ENCODE measurements around the gene HMGXB3.
"Not testable (repeated sequence)": the region's sequence is repeated elsewhere in the genome, so short reads cannot be mapped to it uniquely, and the experiment has no call there.

HMGXB3 gene

DNA sequence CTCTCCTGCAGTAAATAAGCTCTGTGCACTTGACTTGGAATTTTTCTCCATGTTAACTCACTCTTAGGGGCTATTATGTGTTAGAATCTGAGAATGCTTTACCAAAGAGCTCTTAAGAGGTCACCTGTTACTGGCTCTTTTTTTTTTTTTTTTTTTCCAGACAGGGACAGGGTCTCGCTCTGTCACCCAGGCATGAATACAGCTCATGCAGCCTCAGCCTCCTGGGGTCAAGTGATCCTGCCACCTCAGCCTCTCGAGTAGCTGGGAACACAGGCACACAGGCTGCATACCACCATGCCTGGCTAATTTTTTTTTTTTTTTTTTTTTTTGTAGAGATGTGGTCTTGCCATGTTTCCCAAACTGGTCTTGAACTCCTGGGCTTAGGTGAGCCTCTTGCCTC lies 22.1 kb downstream of the HMGXB3 start:
- no peak for DNase-seq

DNA sequence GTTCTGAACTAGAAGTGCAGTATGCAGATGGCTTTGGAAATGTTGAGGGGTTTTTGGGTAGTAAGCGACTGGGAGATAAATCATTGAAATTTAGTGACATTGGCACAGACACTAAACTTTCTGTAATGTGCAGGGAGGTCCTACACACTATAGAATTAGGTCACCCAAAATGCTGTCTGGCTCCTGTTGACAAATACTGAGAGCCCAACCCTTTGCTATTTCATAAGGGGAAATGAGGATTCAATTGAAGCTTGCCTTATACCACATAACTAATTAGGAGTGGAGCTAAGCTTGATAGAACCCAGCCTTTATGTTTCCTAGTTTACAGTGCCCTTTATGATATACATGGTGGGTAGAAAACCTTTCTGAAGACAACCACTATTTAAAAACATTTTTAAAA lies 22.6 kb downstream of the HMGXB3 start:
- no peak for DNase-seq

DNA sequence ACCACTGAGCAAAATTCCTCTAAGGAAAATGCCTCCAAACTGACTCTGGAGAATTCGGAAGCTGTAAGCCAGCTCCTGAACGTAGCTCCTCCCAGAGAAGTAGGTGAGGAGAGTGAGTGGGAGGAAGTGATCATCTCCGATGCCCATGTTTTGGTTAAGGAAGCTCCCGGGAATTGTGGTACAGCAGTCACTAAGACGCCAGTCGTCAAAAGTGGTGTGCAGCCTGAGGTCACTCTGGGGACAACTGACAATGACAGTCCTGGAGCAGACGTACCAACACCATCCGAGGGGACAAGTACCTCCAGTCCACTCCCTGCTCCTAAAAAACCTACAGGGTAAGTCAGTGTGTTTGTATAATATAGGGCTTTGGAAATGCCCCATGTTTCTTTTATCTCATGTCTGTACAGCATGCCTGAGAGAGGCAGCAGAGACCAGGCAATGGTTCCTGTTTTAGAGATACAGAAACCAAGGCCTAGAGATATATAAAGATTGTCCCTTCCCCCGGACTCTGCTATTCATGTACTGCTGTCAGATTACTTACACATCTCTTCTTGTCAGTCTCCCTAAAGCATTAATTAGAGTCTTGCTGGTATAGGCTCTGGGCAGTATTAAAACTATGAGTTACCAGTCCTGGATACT lies 23.9 kb downstream of the HMGXB3 start:
- DNase-seq, result no peak

DNA sequence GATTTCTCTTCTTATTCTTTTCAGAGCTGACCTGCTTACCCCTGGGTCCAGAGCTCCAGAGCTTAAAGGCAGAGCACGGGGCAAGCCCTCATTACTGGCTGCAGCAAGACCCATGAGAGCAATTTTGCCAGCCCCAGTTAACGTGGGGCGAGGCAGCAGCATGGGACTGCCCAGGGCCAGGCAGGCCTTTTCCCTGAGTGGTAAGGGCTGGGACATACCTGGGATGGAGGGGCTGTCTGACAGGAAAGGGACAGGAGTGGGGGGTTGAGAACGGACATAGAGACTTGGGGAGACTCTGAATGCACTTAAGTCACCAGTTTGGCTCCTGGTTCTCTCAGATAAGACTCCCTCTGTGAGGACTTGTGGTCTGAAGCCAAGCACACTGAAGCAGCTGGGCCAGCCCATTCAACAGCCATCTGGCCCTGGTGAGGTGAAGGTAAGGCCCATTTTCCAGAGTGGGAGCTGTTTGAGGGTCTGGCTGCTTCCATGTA lies 26.2 kb downstream of the HMGXB3 start:
- no peak for DNase-seq

DNA sequence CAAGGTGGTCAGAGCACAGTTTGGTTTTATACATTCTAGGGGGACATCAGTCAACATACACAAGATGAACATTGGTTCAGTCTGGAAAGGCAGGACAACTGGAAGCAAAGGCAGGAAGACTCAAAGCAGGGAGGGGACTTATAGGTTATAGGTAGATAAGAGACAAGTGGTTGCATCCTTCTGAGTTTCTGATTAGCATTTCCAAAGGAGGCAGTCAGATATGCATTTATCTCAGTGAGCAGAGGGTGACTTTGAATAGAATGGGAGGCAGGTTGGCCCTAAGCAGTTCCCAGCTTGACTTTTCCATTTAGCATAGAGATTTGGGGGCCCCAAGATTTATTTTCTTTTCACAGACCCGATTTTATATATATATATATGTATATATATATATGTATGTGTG lies 27.5 kb downstream of the HMGXB3 start:
- not testable (repeated sequence) for DNase-seq

DNA sequence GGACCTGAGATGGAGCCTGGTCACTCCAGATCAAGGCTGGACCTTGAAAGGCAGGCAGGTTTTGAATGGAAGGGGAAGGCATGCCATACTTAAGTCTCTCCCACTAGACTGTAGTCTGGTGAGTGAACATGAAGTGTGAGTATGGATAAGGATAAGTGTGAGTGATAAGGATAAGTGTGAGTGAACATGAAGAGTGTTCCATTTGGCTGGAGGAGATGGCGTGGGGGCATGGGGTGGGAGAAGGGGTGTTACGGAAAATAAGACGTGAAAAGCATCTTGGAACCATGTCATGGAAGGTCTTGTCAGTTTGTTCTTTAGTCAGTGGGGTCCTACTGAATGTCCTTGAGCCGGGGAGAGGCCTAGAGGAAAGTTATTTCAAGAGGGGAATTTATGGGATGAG lies 32.8 kb downstream of the HMGXB3 start:
- no peak for DNase-seq

DNA sequence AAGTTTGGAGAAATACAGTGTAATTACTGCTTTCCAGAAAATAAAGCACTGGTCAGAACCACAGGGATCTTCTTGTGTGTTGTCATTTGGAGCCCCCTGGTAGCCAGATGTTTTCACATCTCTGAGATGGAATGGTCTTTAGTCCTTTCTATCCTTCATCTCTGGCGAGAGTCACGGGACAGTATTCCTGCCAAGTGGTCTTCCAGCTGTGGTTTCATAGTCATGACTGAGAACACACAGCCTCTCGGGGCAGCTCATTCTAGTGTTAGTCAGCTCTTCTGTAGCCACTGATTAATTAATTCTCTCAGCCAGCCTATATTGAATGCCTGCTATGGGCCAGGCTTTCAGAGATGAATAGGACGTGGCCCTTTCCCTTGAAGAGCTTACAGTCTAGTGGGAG lies 34.1 kb downstream of the HMGXB3 start:
- DNase-seq, result no peak

DNA sequence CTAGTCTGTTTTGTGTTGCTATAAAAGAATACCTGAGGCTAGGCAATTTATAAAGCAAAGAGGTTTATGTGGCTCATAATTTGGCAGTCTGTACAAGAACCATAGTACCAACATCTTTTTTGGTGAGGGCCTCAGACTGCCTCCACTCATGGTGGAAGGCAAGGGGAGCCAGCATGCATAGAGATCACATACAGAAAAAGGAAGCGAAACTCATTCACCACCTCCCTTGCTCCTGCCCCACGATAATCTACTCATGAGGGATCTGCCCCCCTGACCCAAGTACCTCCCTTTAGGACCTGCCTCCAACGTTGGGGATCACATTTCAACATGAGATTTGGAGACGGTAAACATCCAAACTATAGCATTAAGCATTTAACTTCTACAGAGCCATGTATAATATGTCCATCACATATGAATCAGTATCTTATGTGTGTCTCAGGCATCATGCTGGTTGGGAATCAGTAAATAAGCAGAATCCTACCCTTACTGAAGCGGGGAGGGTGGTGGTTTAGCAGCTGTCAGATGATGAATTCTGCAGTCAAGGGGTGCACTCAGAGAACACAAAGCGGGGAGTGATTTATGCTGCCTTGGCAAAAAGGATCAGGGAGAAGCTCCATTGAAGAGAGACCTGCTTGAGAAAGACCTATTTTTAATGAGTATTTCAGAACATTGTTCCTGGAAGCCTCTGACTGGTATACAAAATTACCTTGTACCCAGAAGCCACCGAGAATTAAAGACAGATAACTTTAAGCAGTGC lies 34.8 kb downstream of the HMGXB3 start:
- no peak for DNase-seq

DNA sequence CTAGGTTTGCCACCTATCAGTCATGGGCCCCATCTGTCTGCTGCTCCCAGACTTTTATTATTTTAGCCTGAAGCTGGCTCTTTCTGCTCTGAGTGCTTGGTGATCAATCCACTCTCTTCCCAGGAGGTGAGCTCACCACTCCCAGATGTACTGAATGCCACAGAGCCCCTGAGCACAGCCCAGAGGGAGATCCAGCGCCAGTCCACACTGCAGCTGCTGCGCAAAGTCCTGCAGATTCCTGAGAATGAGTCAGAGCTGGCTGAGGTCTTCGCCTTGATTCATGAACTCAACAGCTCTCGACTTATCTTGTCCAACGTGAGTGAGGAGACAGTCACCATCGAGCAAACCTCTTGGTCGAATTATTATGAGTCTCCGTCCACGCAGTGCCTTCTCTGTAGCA lies 36.0 kb downstream of the HMGXB3 start:
- DNase-seq, result no peak

DNA sequence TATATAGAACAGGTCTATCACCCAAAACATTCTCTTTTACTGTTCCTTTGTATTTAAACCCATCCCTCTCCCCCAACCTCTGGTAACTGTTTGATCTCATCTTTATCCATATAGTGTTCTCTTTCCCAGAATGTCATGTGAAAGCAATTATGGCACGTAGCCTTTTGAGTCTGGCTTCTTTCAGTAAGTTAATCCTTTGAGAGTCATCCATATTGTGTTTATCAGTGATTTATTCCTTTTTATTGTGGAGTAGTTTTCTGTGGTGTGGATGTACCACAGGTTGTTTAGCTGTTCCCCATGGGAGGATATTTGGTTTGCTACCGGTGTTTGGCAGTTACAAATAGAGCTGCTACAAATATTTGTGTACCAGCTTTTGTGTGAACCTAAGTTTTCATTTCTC lies 38.0 kb downstream of the HMGXB3 start:
- no peak for DNase-seq

DNA sequence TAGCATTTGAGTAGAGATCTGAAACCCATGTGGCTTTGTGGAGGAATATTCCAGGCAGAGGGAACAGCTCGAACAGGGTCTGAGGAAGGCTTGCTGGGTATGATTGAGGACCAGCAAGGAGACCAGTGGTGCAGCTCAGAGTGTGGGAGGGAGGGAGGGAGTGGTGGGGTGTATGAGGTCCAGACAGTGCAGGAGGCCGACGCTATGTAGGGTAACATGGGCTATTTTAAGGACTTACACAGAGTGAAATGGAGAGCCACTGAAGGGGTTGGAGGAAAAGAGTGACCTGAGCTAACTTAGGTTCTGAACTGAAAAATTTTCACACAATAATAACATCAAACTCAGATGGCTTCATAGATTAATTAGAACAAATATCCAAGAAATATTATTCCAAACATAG lies 41.9 kb downstream of the HMGXB3 start:
- DNase-seq, result no peak

DNA sequence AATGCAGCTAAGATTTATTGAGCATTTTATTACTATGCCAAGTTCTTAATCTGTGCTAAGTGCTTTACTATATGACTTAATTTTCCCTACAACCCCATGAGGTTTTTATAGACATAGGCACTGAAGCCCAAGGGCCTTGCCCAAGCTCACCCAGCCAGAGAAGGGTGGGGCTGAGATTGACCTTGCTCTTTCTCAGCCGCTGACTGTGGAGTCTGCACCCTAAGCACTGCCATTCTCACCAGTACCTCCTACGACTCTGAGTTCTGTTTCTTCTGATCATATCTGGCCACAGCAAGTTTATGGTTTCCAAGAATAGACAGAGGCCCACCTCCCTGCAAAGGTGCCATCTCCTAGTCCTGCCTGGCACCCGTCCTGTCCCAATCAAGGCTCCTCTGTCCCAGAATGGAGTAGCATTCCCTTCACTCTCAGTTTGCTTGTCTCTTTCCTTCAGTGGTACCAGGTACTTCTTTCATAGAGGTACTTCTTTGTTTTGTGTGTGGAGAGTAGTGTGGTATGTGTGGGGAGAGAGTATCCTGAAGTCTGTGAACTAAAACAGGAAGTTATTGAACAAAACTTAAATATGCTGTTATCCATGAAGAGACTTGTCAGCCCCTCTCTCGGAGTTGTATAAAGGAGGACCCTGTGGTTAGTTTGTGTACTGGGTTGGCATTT lies 43.3 kb downstream of the HMGXB3 start:
- no peak for DNase-seq

DNA sequence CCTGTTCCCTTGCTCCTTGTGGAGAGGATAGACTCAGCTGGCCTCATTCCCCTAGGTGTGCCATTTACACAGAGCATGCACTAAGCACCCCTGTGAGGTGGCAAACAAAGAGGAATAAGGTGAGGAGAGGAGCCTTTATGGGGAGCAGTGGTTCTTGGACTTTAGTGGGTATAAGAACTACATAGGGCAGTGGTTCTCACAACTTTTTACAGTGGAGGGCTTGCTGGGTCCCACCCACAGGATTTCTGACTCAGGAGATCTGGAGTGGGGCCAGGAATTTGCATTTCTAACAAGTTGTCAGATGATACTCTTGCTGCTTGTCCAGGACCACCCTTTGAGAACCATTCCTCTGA lies 43.8 kb downstream of the HMGXB3 start:
- no peak for DNase-seq

DNA sequence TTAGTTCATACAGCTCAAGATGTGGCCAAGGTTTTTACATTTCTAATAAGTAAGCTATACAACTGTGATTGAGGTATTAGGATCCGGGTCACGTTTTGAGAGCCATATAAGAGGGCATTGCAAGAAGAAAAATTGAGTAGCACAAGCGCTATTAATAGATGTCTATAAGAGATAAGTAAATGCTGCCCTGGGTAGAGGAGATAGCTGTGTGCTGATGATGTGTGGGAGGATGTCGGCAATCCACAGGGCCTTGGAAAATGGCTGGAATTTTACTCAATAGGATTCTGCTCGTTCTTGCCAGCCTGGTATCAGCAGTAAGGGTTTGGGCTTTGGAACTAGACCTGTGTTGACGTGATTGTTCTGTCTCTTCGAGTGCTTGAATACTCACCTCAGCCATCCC lies 44.2 kb downstream of the HMGXB3 start:
- no peak for DNase-seq

DNA sequence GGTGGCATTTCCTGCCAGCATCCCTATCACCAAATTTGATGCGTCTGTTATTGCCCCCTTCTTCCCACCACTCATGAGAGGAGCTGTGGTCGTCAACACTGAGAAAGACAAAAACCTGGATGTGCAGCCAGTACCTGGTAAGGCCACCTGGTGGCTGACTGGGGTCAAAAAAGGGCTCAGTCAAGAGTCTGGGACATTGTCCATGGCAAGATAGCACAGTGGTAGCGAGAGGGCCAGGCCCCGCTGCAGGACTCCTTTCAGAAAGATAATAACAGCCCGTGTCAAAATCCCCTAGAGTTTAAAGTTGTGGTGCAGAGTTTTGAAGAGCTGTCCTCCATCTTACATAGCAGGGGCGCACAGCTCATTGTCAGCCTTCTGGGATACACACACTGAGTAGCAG lies 45.0 kb downstream of the HMGXB3 start:
- DNase-seq, result no peak

DNA sequence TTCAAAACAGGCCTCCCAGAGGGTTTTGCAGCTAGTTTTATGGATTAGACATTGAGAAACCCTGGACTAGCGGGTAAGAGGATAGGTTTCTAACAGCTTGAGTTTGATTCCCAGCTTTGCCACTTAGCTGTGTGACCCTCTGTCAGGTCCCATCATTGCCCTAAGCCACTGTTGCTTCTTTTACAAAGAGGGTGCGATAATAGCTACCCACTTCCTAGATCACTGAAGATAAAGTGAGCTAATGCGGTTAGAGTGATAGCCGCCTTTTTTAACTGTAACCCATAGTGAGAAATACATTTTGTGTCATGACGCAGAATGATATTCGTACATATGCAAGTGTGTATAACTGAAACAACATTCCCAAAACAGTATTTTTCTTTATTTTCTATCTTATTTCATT lies 45.5 kb downstream of the HMGXB3 start:
- no peak for DNase-seq

DNA sequence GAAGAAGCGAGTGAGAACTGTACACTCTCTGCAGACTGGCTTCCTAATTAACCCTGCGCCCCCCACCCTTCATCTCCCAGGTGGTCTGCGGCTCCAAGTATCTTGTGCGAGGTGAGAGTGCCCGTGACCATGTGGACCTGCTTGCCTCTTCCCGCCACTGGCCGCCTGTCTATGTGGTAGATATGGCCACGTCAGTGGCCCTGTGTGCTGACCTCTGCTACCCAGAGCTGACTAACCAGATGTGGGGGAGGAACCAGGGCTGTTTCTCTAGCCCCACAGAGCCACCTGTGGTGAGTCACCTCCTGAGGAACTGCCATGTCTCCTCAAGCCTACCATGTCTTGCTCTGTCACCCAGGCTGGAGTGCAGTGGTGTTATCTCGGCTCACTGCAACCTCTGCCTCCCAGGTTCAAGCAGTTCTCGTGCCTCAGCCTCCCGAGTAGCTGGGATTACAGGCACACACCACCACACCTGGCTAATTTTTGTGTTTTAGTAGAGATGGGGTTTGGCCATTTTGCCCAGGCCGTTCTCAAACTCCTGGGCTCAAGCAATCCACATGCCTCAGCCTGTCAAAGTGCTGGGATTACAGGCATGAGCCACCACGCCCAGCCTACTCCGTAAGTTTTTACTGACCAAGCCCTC lies 49.8 kb downstream of the HMGXB3 start:
- DNase-seq, result not testable (repeated sequence)

DNA sequence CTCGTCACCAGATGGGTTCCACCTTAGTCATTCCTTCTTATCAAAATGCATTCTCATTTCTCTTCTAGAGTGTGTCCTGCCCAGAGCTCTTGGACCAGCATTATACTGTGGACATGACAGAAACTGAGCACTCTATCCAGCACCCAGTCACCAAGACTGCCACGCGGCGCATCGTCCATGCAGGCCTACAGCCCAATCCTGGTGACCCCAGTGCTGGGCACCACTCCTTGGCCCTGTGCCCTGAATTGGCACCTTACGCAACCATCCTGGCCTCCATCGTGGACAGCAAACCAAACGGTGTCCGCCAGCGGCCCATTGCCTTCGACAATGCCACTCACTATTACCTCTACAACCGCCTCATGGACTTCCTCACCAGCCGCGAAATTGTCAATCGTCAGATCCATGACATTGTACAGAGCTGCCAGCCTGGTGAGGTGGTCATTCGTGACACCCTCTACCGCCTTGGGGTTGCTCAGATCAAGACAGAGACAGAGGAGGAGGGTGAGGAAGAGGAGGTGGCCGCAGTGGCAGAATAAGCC lies 51.2 kb downstream of the HMGXB3 start:
- DNase-seq, result no peak

DNA sequence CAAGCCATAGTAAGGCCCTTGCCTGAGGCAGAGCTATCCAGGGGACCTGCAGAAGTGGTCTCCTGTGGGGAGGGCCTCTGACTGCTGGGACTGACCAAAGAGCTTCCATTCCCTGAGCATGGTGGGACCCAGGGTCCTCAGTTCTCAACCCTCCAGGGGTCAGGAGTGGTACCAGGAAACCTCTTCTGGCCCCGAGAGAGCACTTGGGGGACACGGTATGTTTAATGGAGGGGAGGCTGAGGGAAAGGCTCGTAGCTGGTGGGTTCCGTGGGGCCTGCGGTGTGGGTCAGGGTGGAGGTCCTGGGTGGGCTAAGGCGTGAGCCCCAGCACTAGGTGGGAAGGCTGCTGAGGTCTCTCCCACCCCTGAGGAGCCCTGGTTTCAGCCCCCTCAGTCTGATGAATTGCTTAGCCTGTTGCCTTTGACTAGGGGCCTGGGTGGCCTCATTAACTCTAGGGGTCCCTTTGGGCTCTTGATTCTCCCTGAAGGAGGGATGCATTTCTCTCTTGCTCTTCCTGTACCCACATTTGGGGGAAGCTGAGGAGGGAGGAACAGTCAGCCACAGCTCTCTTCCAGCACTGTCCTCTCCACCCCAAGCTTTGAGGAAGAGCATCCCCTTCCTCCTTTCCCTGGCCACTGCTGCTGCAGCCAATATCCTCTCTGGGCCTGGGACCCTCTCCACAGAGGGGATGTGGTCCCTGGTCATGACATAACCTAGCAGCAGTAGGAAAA lies 51.9 kb downstream of the HMGXB3 start:
- no peak for DNase-seq

DNA sequence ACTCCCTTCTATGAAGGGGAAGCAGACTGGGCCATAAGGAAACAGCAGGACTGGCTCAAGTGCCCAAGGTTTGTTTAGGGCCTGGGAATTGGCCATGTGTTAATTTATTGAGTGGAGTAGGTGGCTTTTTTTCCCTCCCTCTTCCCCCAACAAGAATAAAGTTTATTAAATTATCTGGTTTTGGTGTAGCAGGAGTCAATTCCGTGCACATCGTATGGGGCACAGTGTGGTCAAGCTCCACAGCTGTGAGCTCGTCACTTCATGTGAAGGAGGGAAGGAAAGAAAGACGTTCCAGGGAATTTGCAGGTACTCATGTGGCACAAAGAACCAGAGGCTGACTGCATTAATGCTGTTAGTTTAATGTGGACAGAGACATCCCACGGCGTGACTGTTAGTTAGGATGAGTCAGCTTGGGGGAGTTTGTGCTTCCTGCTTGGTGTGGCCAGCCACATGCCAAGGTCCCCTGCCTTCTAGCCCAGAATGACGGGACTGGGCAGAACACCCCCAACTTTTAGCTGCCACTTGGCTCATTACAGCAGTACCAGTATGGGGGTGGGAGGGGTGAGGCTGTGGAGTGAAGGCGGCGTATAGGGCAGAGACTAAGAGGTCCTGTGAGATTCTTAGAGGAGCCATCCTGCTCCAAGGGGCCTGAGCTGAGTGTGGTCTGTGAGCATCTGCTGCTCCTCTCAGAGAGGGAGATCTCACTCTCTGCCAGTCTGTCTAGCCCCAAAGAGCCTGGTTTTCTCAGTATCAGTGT lies 52.6 kb downstream of the HMGXB3 start:
- no peak for DNase-seq

DNA sequence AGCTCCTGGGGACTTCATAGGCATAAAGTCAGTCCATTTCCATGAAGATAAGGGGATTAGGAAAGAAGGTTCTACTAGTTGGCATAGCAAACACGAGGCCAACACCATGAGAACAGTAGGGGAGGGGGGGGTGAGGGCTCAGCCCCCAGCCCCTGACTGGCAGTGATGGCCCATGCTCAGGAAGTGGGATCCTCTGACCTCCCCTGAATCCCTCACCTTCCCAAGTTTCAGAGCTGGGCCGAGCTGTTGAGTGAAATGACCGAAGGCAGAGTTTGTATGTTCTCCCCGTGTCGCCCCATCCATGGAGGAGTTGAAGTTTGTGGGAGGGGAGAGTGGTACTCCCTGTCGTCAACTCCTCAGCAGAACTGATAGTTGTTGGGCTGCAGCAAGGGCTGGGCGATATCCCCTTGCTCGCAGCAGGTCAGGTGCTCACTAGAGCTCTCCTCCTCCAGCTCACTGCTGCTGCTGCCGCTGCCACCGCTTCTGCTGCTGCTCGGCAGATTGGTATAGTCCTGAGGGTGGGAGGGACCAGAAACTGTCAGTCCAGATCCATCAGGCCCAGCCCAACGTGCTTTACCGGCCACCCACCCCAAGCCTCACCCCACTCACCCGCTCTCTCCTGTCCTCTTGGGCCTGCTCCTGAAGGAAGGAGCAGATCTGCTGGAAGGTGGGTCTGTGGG lies 53.3 kb downstream of the HMGXB3 start:
- DNase-seq, result no peak

Measured in NCI-H2107 (cell line).